Right lung (tissue), 5 donors: Measurements from ENCODE around the gene ZDHHC11. TPM values are rescaled to one million over a fixed set of nuclear protein-coding genes. Genes with fewer than 3 reads are reported as not detected.
"Not testable (repeated sequence)": the region's sequence is repeated elsewhere in the genome, so short reads cannot be mapped to it uniquely, and the experiment has no call there.

Experiments used
- DNase-seq, 2 donors: peaks; one replicate each; pipeline ENCODE4 v3.0.0-alpha.2; 2013
- polyA plus RNA-seq, 5 donors: library from polyadenylated mRNA; unstranded; fragments of 120-200 nt; gene quantifications; one replicate each; pipeline versions ENCODE4 v1.2.1 to v1.2.3, GENCODE V29; 2013; ENCODE audit warnings: inconsistent platforms in 1 of 5, low replicate concordance in 1 of 5; ENCODE audit not compliant: insufficient read length in 5 of 5, insufficient read depth in 1 of 5

Gene ZDHHC11
- polyA plus RNA-seq, 5 donors: 24.1 to 34.7 (median 27.2) TPM

DNA sequence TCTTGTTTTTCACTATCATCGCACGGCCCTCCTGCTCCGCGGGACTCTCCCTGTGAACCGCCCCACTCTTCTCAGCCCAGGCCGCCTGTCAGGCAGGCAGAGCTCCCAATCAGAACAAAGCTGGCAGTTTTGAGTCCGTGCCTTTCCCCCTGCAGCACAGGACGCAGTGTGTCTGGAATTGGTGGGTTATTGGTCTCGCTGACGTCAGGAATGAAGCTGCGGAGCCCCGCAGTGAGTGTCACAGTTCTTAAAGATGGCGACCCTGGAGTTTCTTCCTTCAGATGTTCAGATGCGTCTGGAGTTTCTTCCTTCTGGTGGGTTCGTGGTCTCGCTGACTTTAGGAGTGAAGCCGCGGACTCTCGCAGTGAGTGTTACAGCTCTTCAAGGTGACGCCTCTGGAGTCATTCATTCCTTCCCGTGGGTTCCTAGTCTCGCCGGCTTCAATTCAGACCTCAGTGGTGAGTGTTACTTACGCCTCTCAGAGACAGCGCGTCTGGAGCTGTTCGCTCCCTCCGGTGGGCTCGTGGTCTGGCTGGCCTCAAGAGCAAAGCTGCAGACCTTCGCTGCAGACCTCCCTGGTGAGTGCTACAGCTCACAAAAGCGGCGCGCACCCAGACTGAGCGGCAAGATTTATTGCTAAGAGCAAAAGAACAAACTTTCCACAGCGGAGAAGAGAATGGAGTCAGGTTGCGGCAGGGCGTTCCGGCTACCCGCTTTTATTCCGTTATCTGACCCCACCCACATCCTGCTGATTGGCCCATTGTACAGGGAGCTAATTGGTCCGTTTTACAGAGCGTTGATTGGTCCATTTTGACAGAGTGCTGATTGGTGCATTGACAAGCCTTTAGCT, 73.7 kb downstream of the ZDHHC11 start:
- DNase-seq: peak in 1 of 2 donors; percentile 39

- DNase-seq: no peak
These were observed 74.6 kb downstream of the ZDHHC11 start for GRCh38 chr5:775961-776861.

DNA sequence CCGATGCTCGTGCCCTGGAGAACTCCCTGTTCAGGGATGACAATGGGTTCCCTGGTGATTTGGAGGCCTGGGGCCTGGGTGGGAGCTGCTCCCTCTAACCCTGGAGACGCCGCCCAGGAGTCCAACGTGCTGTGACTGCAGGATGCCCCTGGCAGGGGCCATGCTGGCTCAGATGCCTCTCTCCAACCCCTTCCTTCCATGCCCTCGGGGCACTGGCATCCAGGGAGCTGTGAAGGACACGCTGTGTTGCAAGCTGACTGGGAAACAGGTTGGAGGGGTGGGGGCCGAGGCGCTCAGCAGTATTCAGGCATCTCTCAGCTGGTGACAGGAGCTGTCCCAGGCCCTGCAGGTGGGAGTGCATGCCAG, 75.2 kb downstream of the ZDHHC11 start:
- not testable (repeated sequence) for DNase-seq

GRCh38 chr5:774854-775505, 75.8 kb downstream of the ZDHHC11 start:
- not testable (repeated sequence) for DNase-seq

- DNase-seq: not testable (repeated sequence)
These were observed 76.5 kb downstream of the ZDHHC11 start for GRCh38 chr5:774304-774703.

DNA sequence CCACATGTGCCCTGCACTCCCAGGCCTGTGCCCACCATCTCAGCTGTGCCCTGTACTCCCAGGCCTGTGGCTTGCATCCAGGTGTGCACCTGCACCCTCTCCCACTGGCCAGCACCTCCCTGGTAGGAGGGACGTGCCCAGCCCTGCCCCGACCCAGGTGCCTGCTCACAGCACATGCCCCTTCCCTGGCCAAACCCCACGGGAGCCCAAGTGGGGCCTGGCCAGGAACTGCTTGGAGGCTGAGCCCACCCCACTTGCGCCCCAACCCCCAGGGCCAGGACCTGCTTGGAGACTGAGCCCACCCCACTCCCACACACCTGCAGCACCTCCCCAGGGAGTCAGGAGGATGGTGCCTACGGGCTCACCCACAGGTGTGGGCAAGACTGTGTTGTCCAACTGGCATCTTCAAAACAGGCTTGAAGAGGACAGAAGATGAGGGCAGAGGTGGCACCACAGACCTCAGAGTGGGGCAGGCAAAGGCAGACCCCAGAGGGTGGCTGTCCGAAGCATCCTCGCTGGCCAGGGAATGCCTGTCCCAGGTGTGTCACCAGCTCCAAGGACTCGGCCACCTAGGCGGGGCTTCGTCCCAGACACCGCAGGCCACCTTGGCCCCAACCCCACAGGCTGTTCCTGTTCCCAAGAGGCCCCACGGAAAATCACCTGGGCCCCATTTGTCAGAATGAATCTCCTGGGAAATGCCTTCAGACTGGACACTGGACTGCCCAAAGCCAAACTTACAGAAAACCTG, 77.1 kb downstream of the ZDHHC11 start:
- no peak for DNase-seq

GRCh38 chr5:772931-773330, 77.9 kb downstream of the ZDHHC11 start:
- DNase-seq: not testable (repeated sequence)

DNA sequence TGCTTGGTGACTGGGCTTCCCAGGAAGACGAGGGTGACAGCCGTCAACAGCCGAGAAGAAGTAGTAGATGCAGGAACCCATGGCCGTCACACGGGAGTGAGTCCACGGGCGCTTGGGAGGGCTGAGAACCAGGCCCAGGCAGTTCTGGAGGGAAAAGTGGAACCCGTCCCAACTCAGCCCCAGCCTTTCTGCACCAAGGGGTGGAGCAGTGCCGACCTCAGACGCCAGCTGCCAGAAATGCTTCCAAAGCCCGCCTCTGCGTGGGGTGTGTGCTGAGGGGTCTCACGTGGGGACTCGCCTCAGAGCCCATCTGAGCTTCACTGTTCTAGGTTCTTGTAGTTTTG, 78.3 kb downstream of the ZDHHC11 start:
- DNase-seq: not testable (repeated sequence)

- not testable (repeated sequence) for DNase-seq
These were observed 78.8 kb downstream of the ZDHHC11 start for GRCh38 chr5:771841-772546.

- not testable (repeated sequence) for DNase-seq
These were observed 79.6 kb downstream of the ZDHHC11 start for GRCh38 chr5:771087-771781.

DNA sequence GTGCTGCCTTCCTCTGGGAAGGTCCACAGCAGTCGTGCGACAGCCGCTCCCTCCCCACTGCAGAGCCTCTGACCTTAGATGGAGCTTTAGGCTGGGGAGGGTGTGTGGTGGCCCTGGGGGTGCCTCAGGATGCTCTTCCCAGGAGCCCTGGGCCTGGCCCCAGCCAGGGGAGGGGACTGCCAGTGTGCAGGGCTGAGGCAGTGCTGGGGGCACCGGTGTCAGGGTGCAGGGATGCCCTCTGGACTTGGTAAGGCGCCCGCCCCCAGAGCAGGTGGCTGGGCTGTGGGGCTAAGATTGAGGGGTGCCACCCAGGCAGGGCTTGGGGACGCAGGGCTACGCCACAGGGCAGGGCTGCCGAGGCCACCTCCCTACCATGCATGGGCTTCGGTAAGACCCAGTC, 80.2 kb downstream of the ZDHHC11 start:
- not testable (repeated sequence) for DNase-seq

- DNase-seq: not testable (repeated sequence)
These were observed 81.2 kb downstream of the ZDHHC11 start for GRCh38 chr5:769485-770145.

GRCh38 chr5:766666-767431, 83.9 kb downstream of the ZDHHC11 start:
- no peak for DNase-seq

GRCh38 chr5:765948-766631, 84.7 kb downstream of the ZDHHC11 start:
- DNase-seq: no peak

DNA sequence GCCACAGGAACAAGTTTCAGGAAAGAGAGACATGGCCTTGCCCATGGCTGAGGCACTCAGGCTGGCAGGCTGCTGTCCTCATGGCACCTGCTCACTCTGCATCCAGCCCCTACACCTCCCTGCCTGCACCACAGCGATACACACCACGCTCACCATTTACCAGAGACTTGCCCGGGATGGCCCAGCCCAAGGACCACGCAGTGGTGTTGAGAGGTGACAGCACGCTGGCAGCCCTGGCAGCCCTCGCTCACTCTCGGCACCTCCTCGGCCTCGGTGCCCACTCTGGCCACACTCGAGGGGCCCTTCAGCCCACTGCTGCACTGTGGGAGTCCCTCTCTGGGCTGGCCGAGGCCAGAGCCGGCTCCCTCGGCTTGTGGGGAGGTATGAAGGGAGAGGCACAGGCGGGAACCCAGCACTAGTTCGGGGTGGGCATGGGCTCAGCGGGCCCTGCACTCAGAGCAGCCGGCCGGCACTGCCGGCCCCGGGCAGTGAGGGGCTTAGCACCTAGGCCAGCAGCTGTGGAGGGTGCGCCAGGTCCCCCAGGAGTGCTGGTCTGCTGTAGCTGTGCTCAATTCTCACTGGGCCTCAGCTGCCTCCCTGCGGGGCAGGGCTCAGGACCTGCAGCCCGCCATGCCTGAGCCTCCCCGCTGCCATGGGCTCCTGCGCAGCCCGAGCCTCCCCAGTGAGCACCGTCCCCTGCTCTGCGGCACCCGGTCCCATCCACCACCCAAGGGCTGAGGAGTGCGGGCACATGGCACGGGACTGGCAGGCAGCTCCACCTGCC, 86.6 kb downstream of the ZDHHC11 start:
- DNase-seq: no peak

- DNase-seq: no peak
These were observed 87.4 kb downstream of the ZDHHC11 start for GRCh38 chr5:763397-763796.

GRCh38 chr5:762996-763395, 87.8 kb downstream of the ZDHHC11 start:
- not testable (repeated sequence) for DNase-seq
